ENCODE data around the gene ADPRHL1. TPM values are rescaled to one million over a fixed set of nuclear protein-coding genes. Genes with fewer than 3 reads are reported as not detected.

Gene ADPRHL1
- under 1 TPM; 0.25 to 0.49 TPM for total RNA-seq

DNA sequence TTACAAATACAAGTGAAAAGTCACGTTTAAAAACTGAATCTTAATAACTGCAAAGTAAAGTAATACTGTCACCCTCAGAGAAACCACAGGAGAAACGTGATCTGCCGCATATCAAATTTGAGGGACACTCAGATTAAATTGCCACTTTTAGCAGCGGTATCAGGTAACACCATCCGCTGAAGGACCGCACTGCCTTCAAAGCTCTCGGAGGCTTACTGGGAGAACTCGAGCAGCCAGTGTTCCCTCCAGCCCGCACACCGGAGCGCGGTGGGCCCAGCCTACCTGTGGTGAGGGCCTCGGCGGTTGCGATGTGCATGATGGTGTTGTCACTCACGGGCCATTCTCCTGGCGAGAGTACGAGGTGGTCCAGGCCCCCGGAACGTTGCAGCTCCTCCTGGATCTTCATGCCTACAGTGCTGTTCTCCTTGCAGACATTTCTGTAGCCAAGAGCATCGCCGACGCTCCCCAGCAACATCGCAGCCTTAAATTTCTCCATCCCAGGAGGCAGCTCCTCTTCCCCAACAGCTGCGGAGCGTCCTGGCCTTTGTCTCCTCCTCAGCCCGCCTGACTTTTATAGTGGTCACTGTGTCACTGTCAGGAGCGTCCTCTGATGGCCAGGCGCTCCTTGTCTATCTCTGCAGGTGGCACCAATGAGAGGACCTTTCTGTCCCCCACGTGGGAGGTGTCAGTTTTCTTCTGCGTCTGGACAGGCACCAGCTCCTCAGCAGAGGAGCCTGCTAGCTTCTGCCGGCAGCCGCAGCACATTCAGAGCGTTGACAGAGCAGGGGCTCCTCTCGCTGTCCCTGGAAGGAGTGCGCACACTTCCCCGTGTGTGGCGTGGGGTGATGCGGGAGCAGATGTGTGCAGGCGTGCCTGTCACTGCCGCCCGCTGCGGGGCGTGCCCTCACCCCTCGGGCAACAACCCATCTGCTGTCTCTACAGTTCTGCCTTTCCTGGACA lies at the start of gene ADPRHL1:
TSS of gene ADPRHL1 (minus strand) at position 547 of the 960 bp plus-strand sequence. CDS start at position 496, 51 bp downstream.
- ChIA-PET CTCF (interaction anchor here (0.6 to 1.1 kb wide), 2 partner anchors 10 to 194 kb away, joined by 3 read pairs; no protein-coding TSS in a partner anchor), POLR2A (no interaction called here)
- intact Hi-C loops (cut with DNase I, micrococcal nuclease), result no loop called here
- H3K4me1 Mint-ChIP-seq, result no peaks in the 10 kb centered on the region
- DNase-seq, result no peak
- peaks cover 20% of the 10 kb centered on the region for H3K36me3 Mint-ChIP-seq (ENCODE audit: low read depth)
- no peak within 1 kb of the TSS for H3K4me3 Mint-ChIP-seq
- H3K27me3 Mint-ChIP-seq, result no peaks in the 10 kb centered on the region
- no peaks in the 10 kb centered on the region for H3K9me3 Mint-ChIP-seq (ENCODE audit: low read depth)
- no peak within 1 kb of the TSS for H3K27ac Mint-ChIP-seq
- no peak for ATAC-seq

DNA sequence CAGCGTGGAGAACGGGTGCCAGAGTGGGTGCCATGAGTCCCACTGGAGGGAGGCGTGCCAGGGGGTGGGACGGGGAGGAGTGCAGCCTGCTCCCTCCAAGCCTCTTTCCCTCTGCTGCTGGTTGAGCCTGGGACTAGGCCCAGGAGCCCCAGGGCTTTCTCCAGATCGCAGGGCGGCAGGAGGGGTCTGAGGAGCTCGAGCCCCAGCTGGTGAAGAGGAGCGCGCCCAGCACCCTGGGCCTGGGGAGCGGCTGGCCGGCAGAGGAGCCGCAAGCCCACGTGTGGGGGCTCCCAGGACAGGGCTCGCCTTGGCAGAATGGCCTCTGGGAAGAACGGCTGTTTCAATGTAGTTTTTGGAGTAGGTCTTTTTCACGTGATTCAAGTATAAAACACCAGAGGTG lies 49.4 kb upstream of the ADPRHL1 start:
- H3K4me1 Mint-ChIP-seq, result no peaks in the 10 kb centered on the region
- no peaks in the 10 kb centered on the region for H3K27me3 Mint-ChIP-seq
- DNase-seq (no peak), ATAC-seq (no peak)
- no peak overlapping the region for H3K27ac Mint-ChIP-seq
- intact Hi-C loops (cut with DNase I, micrococcal nuclease), result no loop called here
- H3K36me3 Mint-ChIP-seq (ENCODE audit: low read depth), result peaks cover 50% of the 10 kb centered on the region
- POLR2A ChIA-PET, result no interaction called here
- no peak overlapping the region for H3K4me3 Mint-ChIP-seq
- CTCF ChIA-PET, result interaction anchor here (0.6 kb wide), 1 partner anchor 834 kb away, joined by 3 read pairs; no protein-coding TSS in a partner anchor
- no peaks in the 10 kb centered on the region for H3K9me3 Mint-ChIP-seq (ENCODE audit: low read depth)

DNA sequence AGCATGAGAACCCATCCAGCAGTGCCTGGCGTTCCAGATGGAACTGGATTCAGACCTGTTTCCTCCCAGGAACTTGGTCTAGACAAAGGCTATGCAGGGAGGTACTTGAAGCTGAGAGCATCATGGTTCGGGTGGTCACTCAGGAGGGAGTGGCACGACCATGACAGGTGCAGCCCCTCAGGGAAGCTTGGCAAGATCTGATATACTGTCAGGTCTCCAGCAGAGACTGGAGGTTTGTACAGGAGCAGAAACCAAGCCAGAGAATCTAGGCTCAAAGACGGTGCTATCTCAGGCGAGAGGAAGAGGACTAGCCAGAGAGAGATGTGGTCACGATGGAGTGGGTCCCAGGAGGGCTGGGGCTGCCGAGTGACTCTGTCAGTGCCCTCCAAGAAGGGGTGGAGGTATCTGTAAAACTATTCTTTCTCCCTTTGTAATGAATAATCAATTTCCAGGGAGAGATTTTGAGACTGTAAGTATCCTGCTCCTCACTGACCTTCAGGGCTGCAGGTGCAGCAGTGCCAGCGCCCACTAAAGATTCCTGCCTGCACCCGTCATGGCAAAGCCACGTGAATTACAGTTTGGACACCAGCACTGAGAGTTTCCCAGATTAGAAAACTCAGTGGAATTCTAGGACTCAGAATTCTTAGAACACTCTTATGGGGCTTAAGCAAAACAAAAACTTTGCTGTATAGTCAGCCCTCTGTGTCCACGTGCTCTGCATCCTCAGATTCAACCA lies 47.4 kb upstream of the ADPRHL1 start:
- no peaks in the 10 kb centered on the region for H3K9me3 Mint-ChIP-seq (ENCODE audit: low read depth)
- ChIA-PET CTCF (no interaction called here), POLR2A (no interaction called here)
- intact Hi-C loops (cut with DNase I, micrococcal nuclease), result no loop called here
- H3K27me3 Mint-ChIP-seq, result no peaks in the 10 kb centered on the region
- peaks cover 6% of the 10 kb centered on the region for H3K4me1 Mint-ChIP-seq
- ATAC-seq, result no peak
- H3K27ac Mint-ChIP-seq, result no peak overlapping the region
- no peak for DNase-seq
- H3K36me3 Mint-ChIP-seq (ENCODE audit: low read depth), result peaks cover 58% of the 10 kb centered on the region
- no peak overlapping the region for H3K4me3 Mint-ChIP-seq

DNA sequence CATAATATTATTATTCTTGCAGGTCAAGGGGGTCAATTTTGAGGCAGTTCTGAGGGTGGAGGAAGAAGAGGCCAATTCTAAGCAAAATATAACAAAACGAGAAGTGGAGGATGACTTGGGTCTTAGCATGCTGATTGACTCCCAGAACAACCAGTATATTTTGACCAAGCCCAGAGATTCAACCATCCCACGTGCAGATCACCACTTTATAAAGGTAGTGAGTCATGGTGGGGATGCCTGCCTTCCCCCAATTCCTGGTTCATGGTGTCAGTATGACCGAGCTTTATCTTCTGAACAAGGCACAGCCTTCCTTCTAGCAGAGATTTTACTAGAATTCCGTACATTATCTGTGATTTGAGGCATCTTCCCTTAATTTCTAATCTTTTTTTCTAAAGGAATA lies 46.6 kb upstream of the ADPRHL1 start:
- peaks cover 58% of the 10 kb centered on the region for H3K36me3 Mint-ChIP-seq (ENCODE audit: low read depth)

DNA sequence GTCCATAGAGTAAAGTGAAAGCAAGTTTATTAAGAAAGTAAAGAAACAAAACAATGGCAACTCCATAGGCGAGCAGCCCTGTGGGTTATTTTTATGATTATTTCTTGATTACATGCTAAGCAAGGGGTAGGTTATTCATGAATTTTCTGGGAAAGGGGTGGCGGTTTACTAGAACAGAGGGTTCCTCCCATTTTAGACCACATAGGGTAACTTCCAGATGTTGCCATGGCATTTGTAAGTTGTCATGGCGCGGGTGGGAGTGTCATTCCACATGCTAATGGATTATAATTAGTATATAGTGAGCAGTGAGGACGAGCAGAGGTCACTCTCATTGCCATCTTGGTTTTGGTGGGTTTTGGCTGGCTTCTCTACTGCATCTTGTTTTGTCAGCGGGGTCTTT lies 45.6 kb upstream of the ADPRHL1 start:
- Mint-ChIP-seq H3K9me3 (ENCODE audit: low read depth) (no peaks in the 10 kb centered on the region), H3K27me3 (no peaks in the 10 kb centered on the region), H3K36me3 (ENCODE audit: low read depth) (peaks cover 54% of the 10 kb centered on the region), H3K4me1 (peaks cover 17% of the 10 kb centered on the region), H3K4me3 (no peak overlapping the region), H3K27ac (no peak overlapping the region)
- intact Hi-C loops (cut with DNase I, micrococcal nuclease), result loop anchor here in 1 of 2 experiments (10.0 kb wide), 2 partner anchors 566 to 914 kb away; partner anchors contain the start of gene TUBGCP3
- no peak for DNase-seq
- ATAC-seq, result no peak
- ChIA-PET POLR2A (no interaction called here), CTCF (interaction anchor here (0.7 to 1.5 kb wide), 2 partner anchors 11 to 28 kb away, joined by 3 to 4 read pairs; no protein-coding TSS in a partner anchor)

More for the DNA sequence above, 46.6 kb upstream of the ADPRHL1 start:
- DNase-seq, result no peak
- no peak overlapping the region for H3K4me3 Mint-ChIP-seq
- no peaks in the 10 kb centered on the region for H3K27me3 Mint-ChIP-seq
- CTCF ChIA-PET, result no interaction called here
- ATAC-seq, result no peak
- intact Hi-C loops (cut with DNase I, micrococcal nuclease), result loop anchor here in 1 of 2 experiments (10.0 kb wide), 2 partner anchors 565 to 915 kb away; partner anchors contain the start of gene TUBGCP3
- no peak overlapping the region for H3K27ac Mint-ChIP-seq
- H3K9me3 Mint-ChIP-seq (ENCODE audit: low read depth), result no peaks in the 10 kb centered on the region
- POLR2A ChIA-PET, result no interaction called here
- peaks cover 12% of the 10 kb centered on the region for H3K4me1 Mint-ChIP-seq

DNA sequence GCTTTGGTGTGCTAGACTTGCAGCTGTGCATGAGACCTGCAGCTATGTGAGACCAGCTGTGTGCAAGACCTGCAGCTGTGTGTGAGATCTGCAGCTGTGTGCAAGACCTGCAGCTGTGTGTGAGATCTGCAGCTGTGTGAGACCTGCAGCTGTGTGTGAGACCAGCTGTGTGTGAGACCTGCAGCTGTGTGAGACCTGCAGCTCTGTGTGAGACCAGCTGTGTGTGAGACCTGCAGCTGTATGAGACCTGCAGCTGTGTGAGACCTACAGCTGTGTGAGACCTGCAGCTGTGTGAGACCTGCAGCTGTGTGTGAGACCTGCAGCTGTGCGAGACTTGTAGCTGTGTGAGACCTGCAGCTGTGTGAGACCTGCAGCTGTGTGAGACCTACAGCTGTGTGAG lies 43.9 kb upstream of the ADPRHL1 start:
- ChIA-PET CTCF (interaction anchor here (1.3 kb wide), 1 partner anchor 16 kb away, joined by 3 read pairs; no protein-coding TSS in a partner anchor), POLR2A (no interaction called here)
- intact Hi-C loops (cut with DNase I, micrococcal nuclease), result loop anchor here in 1 of 2 experiments (10.0 kb wide), 2 partner anchors 568 to 912 kb away; partner anchors contain the start of gene TUBGCP3
- Mint-ChIP-seq H3K36me3 (ENCODE audit: low read depth) (peaks cover 49% of the 10 kb centered on the region), H3K9me3 (ENCODE audit: low read depth) (no peaks in the 10 kb centered on the region), H3K27ac (no peak overlapping the region), H3K4me3 (no peak overlapping the region), H3K4me1 (peaks cover 31% of the 10 kb centered on the region), H3K27me3 (no peaks in the 10 kb centered on the region)
- ATAC-seq, result no peak
- no peak for DNase-seq

DNA sequence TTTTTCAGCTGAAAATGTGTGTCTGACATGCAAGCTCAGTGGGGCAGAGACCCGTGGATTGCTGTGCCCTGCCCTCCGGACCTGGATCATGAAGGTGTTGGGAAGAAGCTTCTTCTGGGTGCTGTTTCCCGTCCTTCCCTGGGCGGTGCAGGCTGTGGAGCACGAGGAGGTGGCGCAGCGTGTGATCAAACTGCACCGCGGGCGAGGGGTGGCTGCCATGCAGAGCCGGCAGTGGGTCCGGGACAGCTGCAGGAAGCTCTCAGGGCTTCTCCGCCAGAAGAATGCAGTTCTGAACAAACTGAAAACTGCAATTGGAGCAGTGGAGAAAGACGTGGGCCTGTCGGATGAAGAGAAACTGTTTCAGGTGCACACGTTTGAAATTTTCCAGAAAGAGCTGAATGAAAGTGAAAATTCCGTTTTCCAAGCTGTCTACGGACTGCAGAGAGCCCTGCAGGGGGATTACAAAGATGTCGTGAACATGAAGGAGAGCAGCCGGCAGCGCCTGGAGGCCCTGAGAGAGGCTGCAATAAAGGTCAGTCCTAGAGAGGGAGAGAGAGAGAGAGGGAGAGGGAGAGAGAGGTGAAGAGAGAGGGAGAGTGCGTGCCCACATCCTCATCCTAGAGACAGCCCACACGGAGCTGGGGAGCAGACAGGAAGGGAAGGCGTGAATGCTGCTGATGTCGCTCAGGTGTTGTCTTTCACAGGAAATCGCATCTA lies 42.4 kb upstream of the ADPRHL1 start:
- Mint-ChIP-seq H3K4me3 (peak overlapping the region; percentile 7), H3K4me1 (peaks cover 37% of the 10 kb centered on the region), H3K9me3 (ENCODE audit: low read depth) (no peaks in the 10 kb centered on the region), H3K27ac (peak overlapping the region; percentile 53), H3K27me3 (no peaks in the 10 kb centered on the region), H3K36me3 (ENCODE audit: low read depth) (peaks cover 43% of the 10 kb centered on the region)
- POLR2A ChIA-PET, result interaction anchor here (1.2 kb wide), 1 partner anchor 44 kb away, joined by 4 read pairs; no protein-coding TSS in a partner anchor
- DNase-seq (no peak), ATAC-seq (no peak)
- CTCF ChIA-PET, result interaction anchor here (1.0 to 1.6 kb wide), 3 partner anchors 8 to 66 kb away, joined by 3 to 7 read pairs (median 3); no protein-coding TSS in a partner anchor
- intact Hi-C loops (cut with DNase I, micrococcal nuclease), result loop anchor here in 1 of 2 experiments (10.0 kb wide), 2 partner anchors 569 to 911 kb away; partner anchors contain the start of gene TUBGCP3

DNA sequence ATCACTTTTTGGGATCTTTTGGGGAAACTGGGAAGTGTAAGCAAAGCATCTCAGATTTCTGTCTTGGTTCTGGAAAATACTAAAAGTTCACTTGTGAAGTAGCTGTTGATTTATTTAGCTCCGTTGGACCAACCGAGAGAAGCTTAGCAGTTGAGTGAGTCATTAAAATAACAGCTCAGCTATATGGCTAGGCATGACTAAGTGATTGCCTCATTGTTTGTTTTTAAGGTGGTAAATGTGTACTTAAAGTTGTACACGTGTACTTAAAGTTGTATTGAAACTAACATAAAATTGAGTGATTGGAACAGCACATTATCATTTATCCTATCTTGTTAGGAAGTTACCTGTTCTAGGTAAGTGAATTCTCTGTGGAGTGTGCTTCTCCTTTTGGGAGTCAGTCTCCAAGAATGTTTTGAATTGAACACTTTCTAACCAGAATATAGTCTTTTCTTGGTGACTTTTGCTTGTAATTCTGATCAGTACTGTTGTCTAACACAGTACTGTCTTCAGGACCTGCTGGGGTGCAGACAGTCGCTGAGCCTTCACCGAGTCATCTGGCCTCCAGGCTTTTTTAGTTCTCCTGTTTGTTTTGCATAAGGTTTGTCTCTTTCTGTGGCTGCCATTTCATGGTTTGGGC lies 40.1 kb upstream of the ADPRHL1 start:
- no peaks in the 10 kb centered on the region for H3K9me3 Mint-ChIP-seq (ENCODE audit: low read depth)
- peaks cover 52% of the 10 kb centered on the region for H3K4me1 Mint-ChIP-seq
- peaks cover 26% of the 10 kb centered on the region for H3K36me3 Mint-ChIP-seq (ENCODE audit: low read depth)
- ATAC-seq, result peak; percentile 66
- no peaks in the 10 kb centered on the region for H3K27me3 Mint-ChIP-seq
- peak overlapping the region; percentile 16 for H3K4me3 Mint-ChIP-seq
- peak; percentile 22 for DNase-seq
- ChIA-PET CTCF (interaction anchor here (0.9 to 1.9 kb wide), 2 partner anchors 10 to 68 kb away, joined by 3 to 10 read pairs; no protein-coding TSS in a partner anchor), POLR2A (interaction anchor here (0.6 kb wide), 1 partner anchor 10 kb away, joined by 3 read pairs; no protein-coding TSS in a partner anchor)
- intact Hi-C loops (cut with DNase I, micrococcal nuclease), result loop anchor here (5.0 to 10.0 kb wide), 5 partner anchors 89 to 909 kb away; partner anchors contain the start of genes CUL4A (in 1 of the 2), PCID2 (in 1 of the 2), RASA3 (in 1 of the 2) and TFDP1 (in 1 of the 2)
- peak overlapping the region; percentile 61 for H3K27ac Mint-ChIP-seq

DNA sequence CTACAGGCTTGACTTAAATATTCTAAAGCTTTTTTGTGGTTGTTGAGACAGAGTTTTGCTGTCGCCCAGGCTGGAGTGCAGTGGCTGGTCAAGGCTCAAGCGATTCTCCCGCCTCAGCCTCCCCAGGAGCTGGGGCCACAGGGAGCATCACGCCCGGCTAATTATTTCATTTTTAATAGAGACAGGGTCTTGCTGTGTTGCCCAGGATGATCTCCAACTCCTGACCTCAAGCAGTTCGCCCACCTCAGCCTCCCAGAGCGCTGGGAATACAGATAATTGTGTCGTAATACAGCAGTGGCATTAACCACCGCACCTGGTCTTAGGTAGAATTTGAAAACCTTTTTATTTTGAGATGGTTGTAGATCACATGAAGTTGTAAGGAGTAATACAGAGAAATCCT lies 38.7 kb upstream of the ADPRHL1 start:
- H3K9me3 Mint-ChIP-seq (ENCODE audit: low read depth), result no peaks in the 10 kb centered on the region
- DNase-seq (no peak), ATAC-seq (no peak)
- peaks cover 26% of the 10 kb centered on the region for H3K36me3 Mint-ChIP-seq (ENCODE audit: low read depth)
- ChIA-PET CTCF (no interaction called here), POLR2A (no interaction called here)
- peak overlapping the region; percentile 68 for H3K4me3 Mint-ChIP-seq
- H3K4me1 Mint-ChIP-seq, result peaks cover 64% of the 10 kb centered on the region
- no peaks in the 10 kb centered on the region for H3K27me3 Mint-ChIP-seq
- intact Hi-C loops (cut with DNase I, micrococcal nuclease), result loop anchor here (1.0 to 10.0 kb wide), 7 partner anchors 90 to 907 kb away; partner anchors contain the start of genes CUL4A (in 1 of the 2), MCF2L (in 1 of the 2), PCID2 (in 1 of the 2) and RASA3 (in 1 of the 2)
- no peak overlapping the region for H3K27ac Mint-ChIP-seq

DNA sequence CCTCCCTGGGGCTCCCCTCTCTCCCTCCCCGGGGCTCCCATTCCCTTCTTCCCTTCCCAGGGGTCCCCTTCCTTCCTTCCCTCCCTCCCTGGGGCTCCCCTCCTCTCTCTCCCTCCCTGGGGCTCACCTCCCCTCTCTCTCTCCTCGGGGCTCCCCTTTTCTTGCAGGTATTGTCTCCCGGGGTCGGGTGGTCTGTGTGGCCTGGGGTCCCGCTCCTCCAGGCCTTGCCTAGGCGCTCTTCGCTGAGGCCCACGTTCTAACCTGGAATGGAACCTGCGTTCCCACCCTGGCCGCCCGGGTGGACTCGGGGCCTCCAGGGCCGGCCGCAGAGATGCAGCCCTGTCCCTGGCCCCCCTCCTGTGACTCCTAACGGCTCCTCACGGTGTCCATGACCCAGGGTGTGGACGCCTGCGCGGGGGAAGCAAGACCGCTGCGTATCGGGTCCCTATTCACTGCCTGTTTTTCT lies 38.2 kb upstream of the ADPRHL1 start:
- H3K4me1 Mint-ChIP-seq, result peaks cover 67% of the 10 kb centered on the region
- peak overlapping the region; percentile 47 for H3K27ac Mint-ChIP-seq
- intact Hi-C loops (cut with DNase I, micrococcal nuclease), result loop anchor here (1.0 to 10.0 kb wide), 7 partner anchors 91 to 907 kb away; partner anchors contain the start of genes CUL4A (in 1 of the 2), MCF2L (in 1 of the 2), PCID2 (in 1 of the 2) and RASA3 (in 1 of the 2)
- DNase-seq (no peak), ATAC-seq (no peak)
- peaks cover 22% of the 10 kb centered on the region for H3K36me3 Mint-ChIP-seq (ENCODE audit: low read depth)
- H3K27me3 Mint-ChIP-seq, result no peaks in the 10 kb centered on the region
- POLR2A ChIA-PET, result no interaction called here
- CTCF ChIA-PET, result no interaction called here
- H3K9me3 Mint-ChIP-seq (ENCODE audit: low read depth), result no peaks in the 10 kb centered on the region
- H3K4me3 Mint-ChIP-seq, result peak overlapping the region; percentile 68
